Measurements from ENCODE around the gene EGFR.

Gene EGFR

GRCh38 chr7:55019691-55020465 is 1.1 kb downstream of the EGFR start:
- DNase-seq (ENCODE audit: low spot score): peak; percentile 44
- TF ChIP-seq, protein P1, sequence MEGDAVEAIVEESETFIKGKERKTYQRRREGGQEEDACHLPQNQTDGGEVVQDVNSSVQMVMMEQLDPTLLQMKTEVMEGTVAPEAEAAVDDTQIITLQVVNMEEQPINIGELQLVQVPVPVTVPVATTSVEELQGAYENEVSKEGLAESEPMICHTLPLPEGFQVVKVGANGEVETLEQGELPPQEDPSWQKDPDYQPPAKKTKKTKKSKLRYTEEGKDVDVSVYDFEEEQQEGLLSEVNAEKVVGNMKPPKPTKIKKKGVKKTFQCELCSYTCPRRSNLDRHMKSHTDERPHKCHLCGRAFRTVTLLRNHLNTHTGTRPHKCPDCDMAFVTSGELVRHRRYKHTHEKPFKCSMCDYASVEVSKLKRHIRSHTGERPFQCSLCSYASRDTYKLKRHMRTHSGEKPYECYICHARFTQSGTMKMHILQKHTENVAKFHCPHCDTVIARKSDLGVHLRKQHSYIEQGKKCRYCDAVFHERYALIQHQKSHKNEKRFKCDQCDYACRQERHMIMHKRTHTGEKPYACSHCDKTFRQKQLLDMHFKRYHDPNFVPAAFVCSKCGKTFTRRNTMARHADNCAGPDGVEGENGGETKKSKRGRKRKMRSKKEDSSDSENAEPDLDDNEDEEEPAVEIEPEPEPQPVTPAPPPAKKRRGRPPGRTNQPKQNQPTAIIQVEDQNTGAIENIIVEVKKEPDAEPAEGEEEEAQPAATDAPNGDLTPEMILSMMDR (IDR thresholded peaks at IDR 0.05; ENCODE audit: borderline replicate concordance, control extremely low read depth, extremely low read depth, insufficient read depth, missing control alignments): no peak
- in situ Hi-C loops (cut with MboI; ENCODE audit: low sequenced_read_pairs, unreplicated experiment): no loop called here

DNA sequence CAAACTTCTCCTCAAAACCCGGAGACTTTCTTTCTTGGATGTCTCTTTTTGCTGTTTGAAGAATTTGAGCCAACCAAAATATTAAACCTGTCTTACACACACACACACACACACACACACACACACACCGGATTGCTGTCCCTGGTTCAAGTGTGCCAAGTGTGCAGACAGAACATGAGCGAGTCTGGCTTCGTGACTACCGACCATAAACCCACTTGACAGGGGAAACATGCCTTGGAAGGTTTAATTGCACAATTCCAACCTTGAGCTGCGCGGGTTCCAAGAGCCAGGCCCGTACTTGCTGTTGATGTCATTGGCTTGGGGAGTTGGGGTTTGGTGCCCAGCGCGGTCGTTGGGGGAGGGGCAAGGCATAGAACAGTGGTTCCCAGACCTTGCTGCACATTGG is 1.7 kb downstream of the EGFR start:
- TF ChIP-seq, protein P1 (IDR thresholded peaks at IDR 0.05; ENCODE audit: borderline replicate concordance, control extremely low read depth, extremely low read depth, insufficient read depth, missing control alignments): no peak
- in situ Hi-C loops (cut with MboI; ENCODE audit: low sequenced_read_pairs, unreplicated experiment): no loop called here
- DNase-seq (ENCODE audit: low spot score): no peak

- TF ChIP-seq, protein P1 (IDR thresholded peaks at IDR 0.05; ENCODE audit: borderline replicate concordance, control extremely low read depth, extremely low read depth, insufficient read depth, missing control alignments): no peak
- in situ Hi-C loops (cut with MboI; ENCODE audit: low sequenced_read_pairs, unreplicated experiment): no loop called here
- no peak for DNase-seq (ENCODE audit: low spot score)
Measured at GRCh38 chr7:55021053-55021452, 2.2 kb downstream of the EGFR start.

GRCh38 chr7:55022002-55022985 is 3.5 kb downstream of the EGFR start:
- no peak for DNase-seq (ENCODE audit: low spot score)
- in situ Hi-C loops (cut with MboI; ENCODE audit: low sequenced_read_pairs, unreplicated experiment): no loop called here
- TF ChIP-seq, protein P1 (IDR thresholded peaks at IDR 0.05; ENCODE audit: borderline replicate concordance, control extremely low read depth, extremely low read depth, insufficient read depth, missing control alignments): no peak

- no peak for DNase-seq (ENCODE audit: low spot score)
- in situ Hi-C loops (cut with MboI; ENCODE audit: low sequenced_read_pairs, unreplicated experiment): no loop called here
- TF ChIP-seq, protein P1 (IDR thresholded peaks at IDR 0.05; ENCODE audit: borderline replicate concordance, control extremely low read depth, extremely low read depth, insufficient read depth, missing control alignments): no peak
Measured at GRCh38 chr7:55023841-55024505, 5.2 kb downstream of the EGFR start.

- TF ChIP-seq, protein P1 (IDR thresholded peaks at IDR 0.05; ENCODE audit: borderline replicate concordance, control extremely low read depth, extremely low read depth, insufficient read depth, missing control alignments): no peak
- no peak for DNase-seq (ENCODE audit: low spot score)
- in situ Hi-C loops (cut with MboI; ENCODE audit: low sequenced_read_pairs, unreplicated experiment): no loop called here
Measured at GRCh38 chr7:55024776-55025175, 6.0 kb downstream of the EGFR start.

All from GM13976 (cell line).